Activated naive CD4-positive, alpha-beta T cell treated with anti-CD3 and anti-CD28 coated beads for 36 hours (primary cell): Measurements from ENCODE around the gene ZCCHC7. TPM values are rescaled to one million over a fixed set of nuclear protein-coding genes. Genes with fewer than 3 reads are reported as not detected.

Experiments
- CTCF ChIA-PET: fragments of 350-600 bp; sonication (Branson Sonifier 250); formaldehyde crosslinking; loops from one replicate; lab custom pipeline; 2021; ENCODE audit warnings: antibody characterized with exemption; lab: Charles Lee
- DNase-seq: peaks from one replicate; pipeline ENCODE4 v3.0.0-alpha.2; 2020
- H3K27ac Mint-ChIP-seq: one replicate; pipeline ENCODE4 v1.8.0; 2021; ENCODE audit warnings: mild to moderate bottlenecking, mixed read lengths
- H3K27me3 Mint-ChIP-seq: one replicate; pipeline ENCODE4 v1.8.0; 2021; ENCODE audit warnings: low read depth, mixed read lengths
- H3K36me3 Mint-ChIP-seq: one replicate; pipeline ENCODE4 v1.8.0; 2021; ENCODE audit warnings: low read depth, mixed read lengths
- H3K4me1 Mint-ChIP-seq: one replicate; pipeline ENCODE4 v1.8.0; 2021; ENCODE audit warnings: low read depth, mixed read lengths
- H3K4me3 Mint-ChIP-seq: one replicate; pipeline ENCODE4 v1.8.0; 2021; ENCODE audit warnings: mild to moderate bottlenecking, moderate library complexity, mixed read lengths
- H3K9me3 Mint-ChIP-seq: one replicate; pipeline ENCODE4 v1.8.0; 2021; ENCODE audit warnings: mixed read lengths
- intact Hi-C: fragments of 100-400 bp; cut with micrococcal nuclease; formaldehyde crosslinking; loops from one replicate; pipeline ENCODE4 v1.15.1; 2023
- total RNA-seq, 2 experiments: library from RNA; stranded (reverse); gene quantifications; one replicate each; pipeline ENCODE4 v1.2.3, GENCODE V29; 2021

Gene ZCCHC7
- total RNA-seq, 2 experiments from 2014 or later = 28.8 to 29.1 TPM

DNA sequence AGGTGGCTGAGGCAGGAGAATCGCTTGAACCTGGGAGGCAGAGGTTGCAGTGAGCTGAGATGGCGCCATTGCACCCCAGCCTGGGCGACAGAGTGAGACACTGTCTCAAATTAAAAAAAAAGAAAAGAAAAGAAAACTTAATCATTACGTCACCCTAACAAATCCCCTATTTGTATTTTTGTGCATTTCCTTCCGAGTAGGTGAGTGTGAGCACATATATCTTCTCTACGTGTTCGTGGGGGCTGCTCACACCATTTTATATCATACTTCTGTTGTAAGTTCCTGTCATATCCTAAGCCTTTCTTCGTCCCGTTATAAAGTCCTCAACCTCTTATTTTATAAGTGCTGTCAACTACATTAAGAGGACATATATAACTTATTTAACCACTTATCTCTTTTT is 260.2 kb downstream of the ZCCHC7 start:
- CTCF ChIA-PET = no interaction called here
- H3K9me3 Mint-ChIP-seq = no peaks in the 10 kb centered on the region
- no peaks in the 10 kb centered on the region for H3K4me1 Mint-ChIP-seq
- H3K27ac Mint-ChIP-seq = no peak overlapping the region
- H3K4me3 Mint-ChIP-seq = no peak overlapping the region
- H3K27me3 Mint-ChIP-seq = peaks cover 5% of the 10 kb centered on the region
- H3K36me3 Mint-ChIP-seq = no peaks in the 10 kb centered on the region
- intact Hi-C loops = no loop called here
- no peak for DNase-seq

DNA sequence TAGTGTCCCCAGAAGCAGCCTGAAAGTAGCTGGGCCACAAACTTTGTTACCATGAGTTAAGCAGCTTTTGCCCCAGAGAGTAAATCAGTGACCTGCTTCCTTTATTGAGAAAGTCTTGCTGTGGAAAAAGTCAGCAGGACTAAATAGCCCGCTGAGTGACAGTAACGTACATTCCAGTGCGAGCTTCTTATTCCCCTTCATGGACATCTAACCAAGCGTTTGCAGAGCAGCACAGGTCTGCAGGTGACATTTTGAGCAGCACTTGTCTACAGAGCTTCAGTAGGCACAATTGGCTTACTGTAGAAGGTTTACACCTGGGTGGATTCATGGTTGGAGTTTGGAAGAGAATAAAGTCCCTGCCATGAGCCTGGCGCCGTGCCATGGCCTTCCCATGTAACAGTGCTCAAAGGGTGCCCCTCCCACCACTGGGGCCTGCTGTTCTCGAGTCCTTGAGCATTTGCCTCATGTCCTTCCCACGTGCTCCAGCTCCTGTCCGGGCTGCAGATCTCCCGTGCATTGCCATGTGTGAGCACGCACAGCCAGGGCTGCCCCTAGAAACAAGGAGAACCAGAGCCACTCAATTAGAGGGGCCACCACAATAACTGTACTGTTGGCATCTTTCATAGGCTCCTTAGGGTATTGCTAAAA is 260.8 kb downstream of the ZCCHC7 start:
- Mint-ChIP-seq H3K36me3 (no peaks in the 10 kb centered on the region), H3K9me3 (no peaks in the 10 kb centered on the region), H3K27ac (no peak overlapping the region), H3K4me3 (no peak overlapping the region), H3K4me1 (no peaks in the 10 kb centered on the region), H3K27me3 (peaks cover 5% of the 10 kb centered on the region)
- intact Hi-C loops = no loop called here
- CTCF ChIA-PET = no interaction called here
- DNase-seq = no peak

DNA sequence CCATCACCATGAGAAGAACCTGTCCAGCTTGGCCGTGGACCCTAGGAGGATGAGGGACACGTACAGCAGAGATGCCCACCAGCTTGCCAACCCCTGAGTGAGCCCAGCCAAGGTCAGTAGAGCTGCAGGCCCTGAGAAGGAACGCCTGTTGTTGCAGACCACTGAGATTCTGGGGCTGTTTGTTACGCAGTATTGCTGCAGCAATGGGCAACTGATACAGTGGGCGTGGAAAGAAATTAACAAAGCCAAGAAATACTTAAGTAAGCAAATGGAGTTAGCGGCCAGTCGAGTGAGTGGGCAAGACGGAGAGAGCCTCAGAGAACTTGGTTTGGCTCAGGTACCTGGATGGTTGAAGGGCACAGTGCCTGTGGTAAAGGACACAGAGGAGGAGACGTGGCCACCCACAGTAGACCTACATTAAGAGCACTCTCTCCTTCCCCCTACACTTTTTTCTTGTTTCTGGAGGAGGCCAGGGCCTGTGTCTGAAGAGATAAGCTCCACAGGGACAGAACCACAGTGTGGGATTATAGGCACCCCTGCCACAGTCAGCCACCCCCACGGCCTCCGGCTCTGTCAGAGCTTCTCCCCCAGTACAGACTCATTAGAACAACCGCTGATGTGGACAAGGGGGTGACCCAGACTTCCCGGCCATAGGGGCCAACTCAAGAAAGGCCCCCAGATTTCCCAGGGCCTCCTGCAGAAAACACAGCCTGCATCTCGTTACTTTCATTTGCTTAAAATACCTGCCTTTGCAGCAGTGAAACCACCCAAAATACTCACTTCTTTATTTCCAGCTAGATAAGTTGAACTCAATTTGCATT is 262.0 kb downstream of the ZCCHC7 start:
- CTCF ChIA-PET = no interaction called here
- Mint-ChIP-seq H3K27ac (no peak overlapping the region), H3K36me3 (no peaks in the 10 kb centered on the region), H3K27me3 (peaks cover 2% of the 10 kb centered on the region), H3K4me1 (no peaks in the 10 kb centered on the region), H3K4me3 (no peak overlapping the region), H3K9me3 (no peaks in the 10 kb centered on the region)
- no peak for DNase-seq
- intact Hi-C loops = no loop called here

DNA sequence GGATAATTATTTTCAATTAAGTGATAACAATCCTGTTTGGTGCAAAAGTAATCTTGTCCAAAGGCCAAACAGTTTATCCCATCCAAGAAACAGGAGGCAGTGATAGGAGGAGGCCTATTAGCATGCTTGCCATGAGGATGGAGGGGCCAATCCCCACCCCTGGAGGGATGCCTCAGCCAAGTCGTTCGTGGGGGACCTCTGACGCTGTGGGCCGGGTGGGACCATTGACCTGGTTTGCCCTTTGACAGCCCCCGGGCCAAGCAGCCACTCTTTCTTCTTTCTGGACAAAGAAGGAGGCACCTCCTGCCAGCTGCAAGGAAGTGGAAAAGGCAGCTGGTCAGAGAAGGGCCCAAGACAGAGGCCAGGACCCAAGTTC is 262.6 kb downstream of the ZCCHC7 start:
- CTCF ChIA-PET = no interaction called here
- H3K4me3 Mint-ChIP-seq = no peak overlapping the region

DNA sequence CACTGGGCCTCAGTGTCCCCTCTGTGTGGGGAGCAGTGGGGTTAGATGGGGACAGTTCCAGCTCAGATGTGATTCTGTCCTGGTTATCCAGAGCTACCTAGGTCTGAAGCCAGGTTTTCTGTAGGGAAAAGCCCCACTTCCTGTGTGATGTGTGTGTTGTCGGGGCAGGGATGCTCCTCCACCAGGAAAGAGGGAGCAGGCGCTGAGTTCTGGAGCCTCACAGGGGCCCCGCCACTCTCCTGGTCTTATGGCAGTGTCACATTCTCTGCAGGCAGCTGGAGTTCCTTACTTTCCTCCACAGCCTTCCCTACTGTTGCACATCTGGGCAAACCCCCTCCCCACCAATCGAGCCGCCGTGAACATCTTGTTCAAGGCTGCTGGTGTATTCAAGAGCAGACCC is 263.0 kb downstream of the ZCCHC7 start:
- DNase-seq = no peak
- no peaks in the 10 kb centered on the region for H3K27me3 Mint-ChIP-seq
- CTCF ChIA-PET = no interaction called here
- intact Hi-C loops = no loop called here
- no peaks in the 10 kb centered on the region for H3K9me3 Mint-ChIP-seq
- no peak overlapping the region for H3K27ac Mint-ChIP-seq
- no peaks in the 10 kb centered on the region for H3K36me3 Mint-ChIP-seq
- H3K4me3 Mint-ChIP-seq = no peak overlapping the region
- no peaks in the 10 kb centered on the region for H3K4me1 Mint-ChIP-seq

More for the DNA sequence above, 262.6 kb downstream of the ZCCHC7 start:
- intact Hi-C loops = no loop called here
- Mint-ChIP-seq H3K27me3 (no peaks in the 10 kb centered on the region), H3K27ac (no peak overlapping the region), H3K36me3 (no peaks in the 10 kb centered on the region), H3K9me3 (no peaks in the 10 kb centered on the region), H3K4me1 (no peaks in the 10 kb centered on the region)
- no peak for DNase-seq

DNA sequence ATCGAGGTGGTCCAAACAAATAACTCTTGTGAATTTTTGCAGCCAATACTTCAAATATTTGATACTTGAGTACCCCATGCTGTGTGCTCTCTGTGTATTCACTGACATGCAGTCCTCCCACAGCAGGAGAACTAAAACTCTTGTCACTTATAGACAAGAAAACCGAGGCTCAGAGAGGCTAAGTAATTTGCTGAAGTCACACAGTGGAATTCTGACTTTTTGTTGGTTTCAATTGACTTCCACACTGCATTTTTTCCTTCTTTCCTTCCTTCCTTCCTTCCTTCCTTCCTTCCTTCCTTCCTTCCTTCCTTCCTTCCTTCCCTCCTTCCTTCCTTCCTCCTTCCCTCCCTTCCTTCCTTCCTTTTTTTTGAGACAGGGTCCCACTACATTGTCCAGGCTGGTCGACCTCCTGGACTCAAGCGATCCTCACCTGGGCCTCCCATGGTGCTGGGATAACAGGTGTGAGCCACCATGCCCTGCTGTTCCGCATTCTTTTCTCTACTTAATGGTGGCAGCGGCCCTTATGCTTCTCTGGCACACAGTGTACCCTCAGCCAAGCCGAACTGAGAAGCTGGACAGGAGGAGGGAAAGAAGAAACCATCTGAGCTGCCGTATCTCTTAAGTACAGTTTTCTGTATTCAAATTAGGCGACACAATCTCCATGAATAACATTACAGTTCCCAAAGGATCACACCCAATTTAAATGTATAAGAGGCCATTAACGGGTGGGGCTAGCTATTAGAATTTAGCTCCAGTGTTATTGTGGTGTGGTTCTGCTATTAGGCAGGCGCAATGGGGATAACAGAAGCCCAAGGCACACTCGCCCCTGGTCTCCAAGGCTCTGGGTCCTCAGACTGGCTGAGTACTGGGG is 263.7 kb downstream of the ZCCHC7 start:
- H3K9me3 Mint-ChIP-seq = no peaks in the 10 kb centered on the region
- DNase-seq = no peak
- no peaks in the 10 kb centered on the region for H3K36me3 Mint-ChIP-seq
- H3K4me3 Mint-ChIP-seq = no peak overlapping the region
- H3K27ac Mint-ChIP-seq = no peak overlapping the region
- intact Hi-C loops = no loop called here
- CTCF ChIA-PET = interaction anchor here (1.8 kb wide), 1 partner anchor 385 kb away, joined by 6 read pairs; no protein-coding TSS in a partner anchor
- no peaks in the 10 kb centered on the region for H3K4me1 Mint-ChIP-seq
- H3K27me3 Mint-ChIP-seq = no peaks in the 10 kb centered on the region

DNA sequence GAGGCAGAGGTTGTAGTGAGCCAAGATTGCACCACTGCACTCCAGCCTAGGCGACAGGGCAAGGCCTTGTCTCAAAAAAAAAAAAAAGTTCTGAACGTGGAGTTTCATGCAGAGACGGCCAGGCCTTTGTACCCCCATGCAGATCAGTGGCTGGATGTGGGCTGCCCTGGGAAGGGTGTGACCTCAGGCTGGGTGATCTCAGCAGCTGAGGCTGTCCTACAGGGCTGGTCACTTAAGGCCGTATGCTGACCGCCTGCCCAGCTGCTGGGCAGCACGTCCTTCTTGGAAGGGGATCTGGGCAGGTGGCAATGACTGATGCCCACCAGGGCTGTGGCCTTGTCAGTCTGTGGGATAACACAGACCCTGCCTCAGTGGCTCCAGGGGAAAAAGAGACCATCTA is 264.9 kb downstream of the ZCCHC7 start:
- Mint-ChIP-seq H3K4me3 (no peak overlapping the region), H3K36me3 (no peaks in the 10 kb centered on the region), H3K9me3 (no peaks in the 10 kb centered on the region), H3K27ac (no peak overlapping the region), H3K4me1 (no peaks in the 10 kb centered on the region), H3K27me3 (no peaks in the 10 kb centered on the region)
- DNase-seq = no peak
- CTCF ChIA-PET = interaction anchor here (0.6 to 1.8 kb wide), 3 partner anchors 386 to 511 kb away, joined by 3 to 6 read pairs (median 3); no protein-coding TSS in a partner anchor
- intact Hi-C loops = no loop called here

DNA sequence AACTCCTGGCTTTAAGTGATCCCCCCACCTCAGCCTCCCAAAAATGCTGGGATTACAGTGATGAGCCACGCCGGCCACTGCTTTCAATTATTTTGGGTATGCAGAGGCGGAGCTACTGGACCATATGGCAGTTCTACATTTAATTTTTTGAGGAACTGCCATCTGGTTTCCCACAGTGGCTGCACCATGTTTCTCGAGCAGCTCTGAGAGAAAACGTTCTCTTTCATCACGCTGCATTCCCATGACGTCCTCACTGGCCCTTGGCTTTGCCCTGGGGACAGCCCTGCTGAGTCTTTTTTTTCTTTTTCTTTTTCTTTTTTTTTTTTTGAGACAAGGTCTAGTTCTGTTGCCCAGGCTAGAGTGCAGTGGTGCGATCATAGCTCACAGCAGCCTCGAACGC is 266.6 kb downstream of the ZCCHC7 start:
- intact Hi-C loops = no loop called here
- no peaks in the 10 kb centered on the region for H3K27me3 Mint-ChIP-seq
- H3K36me3 Mint-ChIP-seq = no peaks in the 10 kb centered on the region
- no peak for DNase-seq
- no peaks in the 10 kb centered on the region for H3K4me1 Mint-ChIP-seq
- CTCF ChIA-PET = no interaction called here
- H3K27ac Mint-ChIP-seq = no peak overlapping the region
- no peak overlapping the region for H3K4me3 Mint-ChIP-seq
- no peaks in the 10 kb centered on the region for H3K9me3 Mint-ChIP-seq

DNA sequence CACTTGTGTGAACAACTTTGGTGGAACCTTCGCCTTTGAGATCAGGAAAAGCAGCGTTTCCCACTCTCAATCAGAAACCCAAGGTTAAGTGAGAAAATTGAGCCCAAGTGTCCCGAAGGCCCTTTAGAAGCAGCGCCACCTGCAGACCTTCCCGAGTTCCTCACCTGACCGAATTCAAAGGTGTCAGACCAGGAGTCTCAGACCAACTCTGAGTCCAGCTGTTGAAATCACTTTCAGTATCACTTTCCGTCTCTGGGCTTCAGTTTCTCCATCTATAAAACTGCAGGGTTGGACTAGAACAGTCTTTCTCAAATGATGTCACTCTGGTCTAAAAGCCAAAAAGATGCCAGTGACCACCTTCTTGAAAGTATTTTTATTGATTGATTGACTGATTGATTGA is 270.4 kb downstream of the ZCCHC7 start:
- CTCF ChIA-PET = interaction anchor here (1.6 kb wide), 1 partner anchor 19 kb away, joined by 3 read pairs; no protein-coding TSS in a partner anchor
- Mint-ChIP-seq H3K9me3 (no peaks in the 10 kb centered on the region), H3K4me1 (no peaks in the 10 kb centered on the region), H3K36me3 (no peaks in the 10 kb centered on the region), H3K27me3 (no peaks in the 10 kb centered on the region), H3K4me3 (no peak overlapping the region), H3K27ac (no peak overlapping the region)
- DNase-seq = peak; percentile 67
- intact Hi-C loops = loop anchor here (1.0 kb wide), 2 partner anchors 394 to 517 kb away; no protein-coding TSS in a partner anchor

DNA sequence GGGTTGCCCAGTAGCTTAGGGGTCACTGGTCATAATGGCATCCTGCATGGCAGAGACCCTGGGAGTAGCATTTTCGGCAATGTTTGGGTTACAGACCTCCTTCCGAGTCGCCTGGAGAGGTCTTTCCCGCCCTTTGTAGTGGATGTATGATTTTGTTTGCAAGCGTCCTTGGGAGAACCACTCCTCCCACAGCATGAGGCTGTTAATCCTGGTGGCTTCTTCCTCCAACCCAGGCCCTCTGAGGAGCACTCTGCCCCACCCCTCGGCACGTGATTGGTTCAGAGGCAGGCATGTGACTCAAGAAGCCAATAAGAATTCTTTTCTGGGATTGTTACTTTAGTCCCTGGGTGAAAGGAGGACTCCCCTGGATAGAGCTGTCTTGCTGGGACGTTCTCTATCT is 271.9 kb downstream of the ZCCHC7 start:
- Mint-ChIP-seq H3K27me3 (no peaks in the 10 kb centered on the region), H3K9me3 (no peaks in the 10 kb centered on the region), H3K4me1 (no peaks in the 10 kb centered on the region), H3K36me3 (no peaks in the 10 kb centered on the region), H3K27ac (no peak overlapping the region), H3K4me3 (no peak overlapping the region)
- no peak for DNase-seq
- CTCF ChIA-PET = interaction anchor here (0.9 to 1.5 kb wide), 4 partner anchors 11 to 518 kb away, joined by 3 to 7 read pairs (median 3); no protein-coding TSS in a partner anchor
- intact Hi-C loops = no loop called here

DNA sequence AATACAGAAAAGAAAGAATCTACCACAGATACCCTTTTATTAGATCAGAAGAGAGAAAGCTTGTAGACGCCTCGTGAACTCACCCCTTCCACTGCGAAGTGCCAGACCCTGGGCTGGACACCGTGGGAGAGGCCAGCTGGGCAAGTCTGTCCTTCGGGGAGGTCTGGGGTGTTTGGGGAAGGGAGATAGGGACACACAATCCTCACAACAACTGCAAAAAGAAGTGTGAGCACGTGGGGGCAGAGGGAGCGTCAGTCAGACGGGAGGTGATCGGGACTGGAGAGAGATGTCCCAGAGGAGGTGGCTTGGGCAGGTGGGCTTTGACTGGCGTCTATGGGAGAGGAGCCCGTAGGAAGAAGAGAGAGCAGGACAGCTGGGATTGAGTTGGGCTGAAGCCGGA is 274.9 kb downstream of the ZCCHC7 start:
- no peak overlapping the region for H3K27ac Mint-ChIP-seq
- H3K4me3 Mint-ChIP-seq = no peak overlapping the region
- intact Hi-C loops = no loop called here
- no peaks in the 10 kb centered on the region for H3K9me3 Mint-ChIP-seq
- CTCF ChIA-PET = no interaction called here
- H3K4me1 Mint-ChIP-seq = no peaks in the 10 kb centered on the region
- no peaks in the 10 kb centered on the region for H3K36me3 Mint-ChIP-seq
- no peak for DNase-seq
- H3K27me3 Mint-ChIP-seq = no peaks in the 10 kb centered on the region

DNA sequence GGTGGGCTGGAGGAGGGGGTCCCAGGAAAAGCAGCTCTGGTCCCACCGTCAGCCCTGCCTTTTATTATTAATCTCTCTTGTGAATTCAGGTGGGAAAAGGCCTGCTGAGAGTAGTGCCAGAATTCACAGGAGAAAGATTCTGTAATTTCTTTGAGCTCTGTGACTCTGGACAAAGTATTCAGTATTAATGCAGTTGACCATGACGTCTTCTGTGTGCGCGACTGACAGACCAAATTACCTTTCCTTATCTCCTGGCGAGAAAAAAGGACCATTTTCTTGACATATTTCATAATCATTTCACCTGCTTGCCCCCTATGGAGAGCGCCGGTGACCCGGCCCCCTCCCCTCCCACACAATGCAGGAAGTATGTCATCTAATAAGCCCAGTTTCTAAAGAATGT is 275.3 kb downstream of the ZCCHC7 start:
- Mint-ChIP-seq H3K4me3 (no peak overlapping the region), H3K36me3 (no peaks in the 10 kb centered on the region), H3K27me3 (no peaks in the 10 kb centered on the region), H3K9me3 (no peaks in the 10 kb centered on the region), H3K27ac (no peak overlapping the region), H3K4me1 (no peaks in the 10 kb centered on the region)
- intact Hi-C loops = no loop called here
- CTCF ChIA-PET = no interaction called here
- DNase-seq = no peak
